C4-2B (cell line): Measurements from ENCODE around the gene CAPN13.

Experiments used
- ZFX ChIP-seq: fragments of 450-650 bp; IDR thresholded peaks from 2 replicates; pipeline ENCODE4 v1.6.1; 2017
- TF ChIP-seq, protein P1 (sequence below): fragments of 450-650 bp; conservative IDR thresholded peaks from 2 replicates; pipeline ENCODE4 v1.5.1; 2017; ENCODE audit warnings: mild to moderate bottlenecking

DNA sequence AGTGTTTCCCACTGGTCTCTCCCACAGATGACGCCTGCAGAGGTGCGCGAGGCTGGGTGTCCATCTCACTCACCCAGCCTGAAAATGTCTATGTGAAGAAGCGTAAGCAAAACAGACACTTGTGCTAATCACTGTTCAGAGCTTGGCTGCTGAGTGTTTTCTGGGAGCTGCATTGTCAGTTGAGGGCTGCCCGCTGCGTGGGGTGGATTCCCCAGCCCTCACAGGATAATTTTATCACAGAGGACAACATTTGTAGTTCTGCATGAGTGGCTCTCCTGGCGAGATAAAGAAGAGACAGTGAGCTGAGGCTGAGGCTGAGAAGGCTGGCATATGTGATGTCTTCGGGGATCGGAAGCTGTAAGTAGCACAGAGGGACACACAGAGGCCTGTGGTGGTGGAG, 16.2 kb upstream of the CAPN13 start:
- TF ChIP-seq, protein P1, sequence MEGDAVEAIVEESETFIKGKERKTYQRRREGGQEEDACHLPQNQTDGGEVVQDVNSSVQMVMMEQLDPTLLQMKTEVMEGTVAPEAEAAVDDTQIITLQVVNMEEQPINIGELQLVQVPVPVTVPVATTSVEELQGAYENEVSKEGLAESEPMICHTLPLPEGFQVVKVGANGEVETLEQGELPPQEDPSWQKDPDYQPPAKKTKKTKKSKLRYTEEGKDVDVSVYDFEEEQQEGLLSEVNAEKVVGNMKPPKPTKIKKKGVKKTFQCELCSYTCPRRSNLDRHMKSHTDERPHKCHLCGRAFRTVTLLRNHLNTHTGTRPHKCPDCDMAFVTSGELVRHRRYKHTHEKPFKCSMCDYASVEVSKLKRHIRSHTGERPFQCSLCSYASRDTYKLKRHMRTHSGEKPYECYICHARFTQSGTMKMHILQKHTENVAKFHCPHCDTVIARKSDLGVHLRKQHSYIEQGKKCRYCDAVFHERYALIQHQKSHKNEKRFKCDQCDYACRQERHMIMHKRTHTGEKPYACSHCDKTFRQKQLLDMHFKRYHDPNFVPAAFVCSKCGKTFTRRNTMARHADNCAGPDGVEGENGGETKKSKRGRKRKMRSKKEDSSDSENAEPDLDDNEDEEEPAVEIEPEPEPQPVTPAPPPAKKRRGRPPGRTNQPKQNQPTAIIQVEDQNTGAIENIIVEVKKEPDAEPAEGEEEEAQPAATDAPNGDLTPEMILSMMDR = no peak
- TF ChIP-seq ZFX = no peak
